HS-5 (cell line): ENCODE measurements around the gene REP15.
A peak's percentile ranks its signal among the peaks of the same experiment; 100 is the strongest.
"Not testable (repeated sequence)": the region's sequence is repeated elsewhere in the genome, so short reads cannot be mapped to it uniquely, and the experiment has no call there.

Experiments used
- DNase-seq: peaks from one replicate; pipeline ENCODE4 v3.0.0-alpha.2; 2012; ENCODE audit warnings: low read depth

Gene REP15

DNA sequence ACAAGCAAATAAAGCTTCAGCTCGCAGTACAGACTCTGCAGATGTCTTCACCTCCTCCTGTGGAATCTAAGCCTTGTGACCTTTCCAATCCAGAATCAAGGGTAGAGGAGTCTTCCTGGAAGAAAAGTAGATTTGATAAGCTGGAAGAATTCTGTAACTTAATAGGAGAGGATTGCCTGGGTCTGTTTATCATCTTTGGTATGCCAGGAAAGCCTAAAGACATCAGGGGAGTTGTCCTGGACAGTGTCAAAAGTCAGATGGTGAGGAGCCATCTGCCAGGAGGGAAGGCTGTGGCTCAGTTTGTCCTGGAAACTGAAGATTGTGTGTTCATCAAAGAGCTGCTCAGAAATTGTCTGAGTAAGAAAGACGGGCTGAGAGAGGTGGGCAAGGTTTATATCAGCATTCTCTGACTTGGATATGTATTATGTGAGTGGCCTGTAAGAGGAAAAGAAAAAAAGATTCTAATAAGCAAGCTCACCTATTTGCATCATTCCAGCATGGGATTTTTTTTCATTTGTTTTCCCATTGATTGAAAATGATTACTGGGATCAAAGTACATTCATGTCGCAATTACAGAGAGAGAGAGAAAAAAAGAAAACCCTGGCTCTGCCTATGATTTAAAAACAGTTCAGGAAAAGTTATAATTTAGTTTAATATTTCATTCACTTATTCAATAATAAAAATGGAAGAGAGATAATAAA lies 767 bp downstream of the REP15 start:
- DNase-seq, result no peak

DNA sequence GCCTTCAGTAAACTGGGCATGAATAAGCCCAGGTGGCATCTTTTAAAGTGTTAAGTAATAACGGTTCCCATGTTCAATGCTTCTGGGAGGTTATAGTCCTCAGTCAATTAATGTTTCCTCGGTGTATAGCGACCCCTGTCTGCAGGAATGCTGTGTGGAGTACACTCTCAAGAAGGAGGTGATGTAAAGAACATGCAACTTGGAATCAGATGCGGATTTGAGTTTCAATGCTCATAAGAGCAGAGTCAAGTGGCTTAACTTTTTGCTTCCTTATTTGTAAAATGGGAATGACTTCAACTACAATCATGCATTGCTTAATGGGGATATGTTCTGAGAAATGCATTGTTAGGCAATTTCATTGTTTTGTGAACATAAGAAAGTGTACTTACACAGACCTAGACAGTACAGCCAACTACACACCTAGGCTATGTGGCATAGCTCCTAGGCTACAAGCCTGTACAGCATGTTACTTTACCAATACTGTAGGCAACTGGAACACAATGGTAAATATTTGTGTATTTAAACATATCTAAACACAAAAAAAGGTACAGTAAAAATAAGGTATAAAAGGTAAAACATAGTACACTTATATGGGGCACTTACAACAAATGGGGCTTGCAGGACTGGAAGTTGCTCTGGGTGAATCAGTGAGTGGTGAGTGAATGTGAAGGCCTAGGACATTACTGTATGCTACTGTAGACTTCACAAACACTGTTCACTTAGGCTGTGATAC lies 7.6 kb downstream of the REP15 start:
- DNase-seq, result peak; percentile 72

DNA sequence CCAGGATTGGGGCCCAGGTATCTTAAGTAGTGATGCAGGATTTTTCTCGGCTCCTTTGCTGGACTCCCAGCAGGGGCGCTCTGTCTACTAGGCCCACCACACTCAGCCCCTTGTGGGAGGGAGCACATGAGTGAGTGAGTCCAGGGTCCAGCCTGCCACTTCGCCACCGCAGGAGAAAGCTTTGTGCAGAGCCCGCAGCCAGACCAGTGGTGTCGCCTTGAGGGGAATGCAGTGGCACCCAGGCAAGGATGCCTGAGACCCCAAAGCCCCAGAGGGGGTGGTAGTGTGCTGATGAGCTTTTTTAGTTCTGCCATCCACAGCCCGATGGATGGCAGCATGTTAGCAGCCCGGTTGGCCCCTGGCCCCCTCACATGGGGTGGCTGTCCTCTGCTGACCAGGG lies 9.0 kb downstream of the REP15 start:
- DNase-seq, result no peak

DNA sequence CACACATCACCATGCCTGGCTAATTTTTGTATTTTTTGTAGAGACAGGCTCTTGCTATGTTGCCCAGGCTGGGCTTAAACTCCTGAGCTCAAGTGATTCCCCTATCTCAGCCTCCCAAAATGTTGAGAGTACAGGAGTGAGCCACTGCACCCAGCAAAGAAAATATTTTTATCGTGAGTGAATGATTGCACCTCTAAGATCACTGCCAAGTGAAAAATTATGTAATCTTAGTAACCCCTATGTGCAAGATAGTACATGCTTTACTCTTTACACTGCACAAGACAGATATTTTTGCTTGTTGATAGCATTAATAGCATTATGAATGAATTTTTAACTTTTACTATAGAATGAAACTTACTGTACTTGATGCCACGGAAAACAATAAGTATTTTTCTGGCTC lies 11.0 kb downstream of the REP15 start:
- DNase-seq, result no peak

DNA sequence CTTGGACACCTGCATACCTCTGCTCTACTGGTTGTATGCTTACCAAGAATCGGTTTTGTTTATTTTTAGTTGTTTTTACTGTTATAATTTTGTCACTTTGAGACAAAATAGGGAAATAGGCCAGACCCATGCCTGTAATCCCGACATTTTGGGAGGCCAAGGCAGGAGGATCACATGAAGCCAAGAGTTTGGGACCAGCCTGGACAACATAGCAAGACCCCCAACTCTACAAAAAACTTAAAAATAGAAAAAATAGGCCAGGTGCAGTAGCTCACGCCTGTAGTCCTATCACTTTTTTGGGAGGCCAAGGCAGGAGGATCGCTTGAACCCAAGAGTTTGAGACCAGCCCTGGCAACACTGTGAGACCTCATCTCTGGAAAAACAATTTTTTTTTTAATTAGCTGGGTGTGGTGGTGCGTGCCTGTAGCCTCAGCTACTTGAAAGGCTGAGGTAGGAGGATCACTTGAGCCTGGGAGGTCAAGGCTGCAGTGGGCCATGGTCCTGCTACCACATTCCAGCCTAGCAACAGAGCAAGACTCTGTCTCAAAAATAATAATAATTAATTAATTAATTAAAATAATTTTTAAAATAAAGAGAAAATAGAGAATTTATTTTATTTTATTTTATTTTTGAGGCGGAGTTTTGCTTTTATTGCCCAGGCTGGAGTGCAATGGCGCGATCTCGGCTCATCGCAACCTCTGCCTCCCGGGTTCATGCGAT lies 13.1 kb downstream of the REP15 start:
- no peak for DNase-seq

DNA sequence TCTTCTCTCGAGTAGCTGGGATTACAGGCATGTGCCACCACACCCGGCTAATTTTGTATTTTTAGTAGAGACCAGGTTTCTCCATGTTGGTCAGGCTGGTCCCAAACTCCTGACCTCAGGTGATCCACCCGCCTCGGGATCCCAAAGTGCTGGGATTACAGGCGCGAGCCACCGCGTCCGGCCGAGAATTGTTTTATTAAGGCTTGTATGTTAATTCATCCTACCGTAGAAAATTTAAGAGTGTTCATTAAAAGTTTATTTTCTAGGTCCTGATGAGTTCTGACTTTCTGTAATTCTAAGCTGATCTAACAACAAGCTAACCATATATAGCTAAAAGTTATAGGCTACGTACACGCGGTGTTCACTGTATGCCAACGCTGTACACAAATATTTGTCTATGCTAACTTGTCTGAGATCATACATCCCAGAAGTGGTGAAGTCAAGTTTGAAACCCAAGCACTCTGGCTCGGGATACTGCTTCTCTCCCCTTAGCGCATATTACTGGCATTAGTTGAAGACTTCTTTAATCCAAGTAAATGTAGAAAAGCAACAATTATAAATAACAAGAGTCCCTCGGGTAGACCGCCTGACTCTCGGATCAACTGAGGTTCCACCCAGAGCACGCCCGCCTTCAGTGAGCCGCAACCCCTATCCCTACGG lies 13.8 kb downstream of the REP15 start:
- DNase-seq, result no peak

DNA sequence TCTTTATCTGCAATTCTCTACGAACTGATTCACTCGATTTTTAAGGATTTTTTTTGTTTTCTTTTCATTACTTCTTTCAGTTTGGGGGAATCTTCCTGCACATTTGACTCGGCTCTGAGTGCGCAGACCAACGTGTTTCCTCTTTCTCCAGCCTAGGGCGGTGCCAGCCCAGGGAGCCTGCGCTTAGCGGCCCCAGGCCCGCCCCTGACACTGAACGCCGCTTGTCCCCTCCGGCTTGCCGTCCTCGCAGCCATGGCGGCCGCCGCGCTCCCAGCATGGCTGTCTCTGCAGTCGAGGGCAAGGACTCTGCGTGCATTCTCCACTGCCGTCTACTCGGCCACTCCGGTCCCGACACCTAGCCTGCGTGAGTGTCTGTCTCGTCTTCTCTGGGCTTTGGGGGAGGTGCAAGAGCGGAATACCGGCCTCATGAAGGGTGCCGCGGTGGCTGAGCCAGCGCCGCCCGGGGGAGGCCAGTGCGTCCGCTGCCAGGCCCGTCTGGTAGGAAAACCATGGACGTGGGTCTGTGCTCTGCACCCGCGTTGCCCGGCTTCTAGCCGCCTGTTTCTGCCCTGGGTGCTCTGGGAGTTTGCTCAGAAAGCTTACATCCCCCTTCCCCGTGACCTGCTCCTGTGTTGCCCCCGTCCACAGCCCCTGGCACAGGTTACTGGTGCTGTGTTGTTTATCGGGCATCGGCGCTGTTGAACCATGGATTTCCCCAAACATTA lies 14.5 kb downstream of the REP15 start, which contains the start of gene MRPS35:
TSS of gene MRPS35 (plus strand) at position 241 of the 725 bp plus-strand sequence. CDS start at position 253, 12 bp downstream.
- DNase-seq, result peak; percentile 80

DNA sequence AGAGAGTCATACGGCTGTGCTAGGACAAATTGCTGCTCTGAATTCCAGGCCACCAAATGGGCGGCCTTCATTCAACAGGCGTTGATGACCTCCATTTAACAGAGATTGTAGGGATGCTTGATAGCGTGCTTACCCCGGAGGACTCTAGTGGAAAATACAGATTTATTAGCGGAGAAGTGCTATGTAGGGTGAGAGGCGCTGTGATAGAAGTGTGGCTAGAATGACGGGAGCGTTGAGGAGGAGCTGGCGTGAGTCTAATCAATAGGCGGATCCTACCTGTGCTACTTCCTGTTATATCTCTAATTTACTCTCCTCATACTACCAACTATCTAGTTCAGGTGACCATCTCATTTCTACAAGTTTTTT lies 15.1 kb downstream of the REP15 start:
- no peak for DNase-seq

DNA sequence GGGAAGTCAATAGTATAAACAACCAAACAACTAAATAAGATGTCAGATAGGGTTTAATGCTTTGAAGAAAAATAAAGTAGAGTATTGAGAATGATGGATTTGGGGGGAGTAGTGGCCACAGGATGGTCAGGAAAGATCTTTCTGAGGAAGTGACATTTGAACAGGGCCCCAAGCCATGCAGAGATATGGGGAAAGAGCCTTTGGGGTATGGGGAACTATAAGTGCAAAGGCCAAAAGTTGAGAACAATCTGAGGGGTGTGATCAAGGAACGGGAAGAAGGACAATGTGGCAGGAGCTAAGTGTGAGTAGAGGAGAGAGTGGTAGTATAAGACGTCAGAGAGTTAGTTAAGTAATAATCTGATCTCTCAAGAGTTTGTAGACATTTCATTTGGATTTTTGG lies 15.7 kb downstream of the REP15 start:
- DNase-seq, result no peak

DNA sequence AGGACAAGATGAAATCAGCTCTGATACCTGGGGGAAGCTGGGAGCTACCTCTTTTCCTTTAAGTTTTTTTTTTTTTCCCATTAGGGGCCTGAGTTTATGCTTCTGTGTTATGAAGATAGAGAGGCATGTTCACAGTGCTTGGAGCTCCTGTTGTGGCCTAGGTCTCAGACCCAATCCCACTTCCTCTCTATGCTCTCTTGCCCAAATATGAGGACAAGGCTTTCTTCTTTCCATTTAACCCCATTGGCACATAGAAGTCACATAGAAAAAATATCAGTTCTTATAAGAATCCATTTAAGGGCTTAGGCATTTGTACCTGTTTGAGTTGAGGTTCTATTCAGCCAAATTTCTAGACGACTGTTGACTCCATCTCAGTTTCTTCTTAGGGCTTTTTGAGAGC lies 27.0 kb downstream of the REP15 start:
- DNase-seq, result no peak

DNA sequence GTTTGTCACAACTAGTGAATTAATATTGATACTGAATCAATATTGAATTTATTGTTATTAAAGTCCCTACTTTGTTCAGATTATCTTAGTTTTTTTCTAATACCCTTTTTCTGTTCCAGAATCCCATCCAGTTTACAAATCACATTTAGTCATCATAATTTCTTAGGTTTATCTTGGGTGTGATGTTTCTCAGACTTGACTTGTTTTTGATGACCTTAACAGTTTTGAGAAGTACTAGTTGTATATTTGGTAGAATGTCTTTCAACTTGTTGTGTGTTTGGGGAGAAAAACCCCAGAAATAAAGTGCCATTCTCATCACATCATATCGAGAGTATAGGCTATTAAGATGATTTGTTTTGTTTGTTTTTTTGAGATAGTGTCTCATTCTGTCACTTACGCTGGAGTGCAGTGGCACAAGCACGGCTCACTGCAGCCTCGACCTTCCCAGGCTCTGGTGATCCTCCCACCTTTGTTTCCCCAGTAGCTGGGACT lies 33.9 kb downstream of the REP15 start:
- DNase-seq, result no peak

DNA sequence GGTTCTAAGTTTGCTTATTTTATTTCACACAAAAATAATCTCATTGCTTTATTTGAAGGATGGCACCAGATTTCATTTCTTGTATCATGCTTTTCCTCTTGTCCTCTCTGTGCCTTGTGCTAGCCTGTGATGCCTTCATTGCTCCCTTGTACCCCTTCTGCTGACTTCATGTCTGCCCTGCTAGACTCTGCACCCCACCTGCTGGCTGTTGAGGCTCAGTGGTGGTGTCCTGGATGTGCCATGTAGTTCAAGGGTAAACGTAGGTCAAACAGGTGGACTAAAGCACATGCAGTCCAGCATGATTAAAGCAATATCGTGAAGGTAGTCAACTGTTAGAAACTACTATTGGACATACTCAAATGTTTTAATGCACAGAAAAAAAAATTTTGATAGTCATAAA lies 36.0 kb downstream of the REP15 start:
- DNase-seq, result no peak

DNA sequence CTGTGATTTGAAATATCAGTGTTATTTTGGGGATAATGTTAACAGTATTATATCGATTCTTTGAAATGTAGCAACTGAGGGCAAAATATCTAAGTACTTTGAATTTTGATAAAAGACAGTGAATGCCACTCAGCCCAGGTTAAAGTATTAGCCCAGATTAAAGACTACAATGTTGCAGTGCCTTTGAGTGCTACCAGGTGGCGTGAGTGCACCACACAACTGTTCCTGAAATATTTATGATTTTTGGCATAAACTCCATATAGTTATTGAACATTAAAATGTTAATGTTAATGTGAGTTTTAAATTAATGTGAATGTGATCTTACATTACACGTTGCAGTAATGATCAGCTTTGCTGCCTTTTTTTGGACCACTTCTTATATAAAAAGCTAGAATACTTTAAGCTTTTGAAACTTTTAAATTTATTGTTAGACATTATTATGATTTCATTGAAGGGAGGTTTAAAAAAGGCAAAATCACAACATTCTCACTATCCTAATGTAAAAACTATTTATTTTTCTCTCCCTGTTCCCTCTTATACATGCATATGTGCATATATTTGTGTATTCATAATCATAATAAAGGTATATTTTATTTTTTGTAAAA lies 36.9 kb downstream of the REP15 start:
- peak; percentile 26 for DNase-seq

DNA sequence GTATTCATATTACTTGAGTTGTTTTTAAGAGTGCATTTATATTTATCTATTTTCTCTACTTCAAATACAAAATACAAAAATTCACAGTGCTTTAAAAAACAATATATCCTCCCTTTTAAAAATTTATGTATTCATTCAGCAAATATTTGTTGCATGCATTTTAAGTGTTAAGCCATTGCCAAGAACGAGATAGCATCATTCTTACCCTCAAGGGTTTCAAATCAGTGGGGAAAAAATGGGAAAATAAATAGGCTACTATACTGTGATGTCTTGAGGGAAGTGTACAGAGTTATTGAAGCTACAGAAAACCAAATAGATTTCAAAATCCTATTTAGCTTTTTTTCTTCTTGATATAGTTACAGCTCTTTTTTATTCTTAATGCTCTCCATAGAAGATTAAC lies 37.5 kb downstream of the REP15 start:
- no peak for DNase-seq

DNA sequence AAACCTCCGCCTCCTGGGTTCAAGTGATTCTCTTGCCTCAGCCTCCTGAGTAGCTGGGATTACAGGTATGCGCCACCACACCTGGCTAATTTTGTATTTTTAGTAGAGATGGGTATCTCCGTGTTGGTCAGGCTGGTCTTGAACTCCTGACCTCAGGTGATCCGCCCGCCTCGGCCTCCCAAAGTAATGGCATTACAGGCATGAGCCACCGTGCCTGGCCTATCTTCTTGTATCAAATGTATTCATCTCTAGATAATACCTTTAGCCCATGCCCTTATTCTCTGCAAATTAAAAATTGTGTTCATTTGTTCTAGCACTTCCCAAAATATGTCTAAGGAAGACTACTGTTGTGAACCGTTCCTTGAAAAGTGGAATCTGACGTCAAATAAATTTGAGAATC lies 38.1 kb downstream of the REP15 start:
- DNase-seq, result not testable (repeated sequence)

DNA sequence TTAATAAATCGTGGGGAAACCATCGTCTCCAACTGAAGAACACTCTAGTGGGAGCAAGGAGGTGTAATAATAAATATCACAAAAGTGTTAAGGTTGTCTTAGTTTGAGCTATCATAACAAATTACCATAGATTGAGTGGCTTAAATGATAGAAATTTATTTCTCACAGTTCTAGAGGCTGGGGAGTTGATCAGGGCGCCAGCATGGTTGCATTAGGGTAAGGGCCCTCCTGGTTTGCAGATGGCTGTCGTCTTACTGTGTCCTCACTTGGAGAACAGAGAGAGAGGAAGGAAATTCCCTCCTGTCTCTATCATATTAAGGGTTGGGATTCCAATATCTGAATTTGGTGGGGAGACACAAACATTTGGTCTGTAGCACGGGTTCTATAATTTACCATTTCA lies 47.4 kb downstream of the REP15 start:
- DNase-seq, result no peak

DNA sequence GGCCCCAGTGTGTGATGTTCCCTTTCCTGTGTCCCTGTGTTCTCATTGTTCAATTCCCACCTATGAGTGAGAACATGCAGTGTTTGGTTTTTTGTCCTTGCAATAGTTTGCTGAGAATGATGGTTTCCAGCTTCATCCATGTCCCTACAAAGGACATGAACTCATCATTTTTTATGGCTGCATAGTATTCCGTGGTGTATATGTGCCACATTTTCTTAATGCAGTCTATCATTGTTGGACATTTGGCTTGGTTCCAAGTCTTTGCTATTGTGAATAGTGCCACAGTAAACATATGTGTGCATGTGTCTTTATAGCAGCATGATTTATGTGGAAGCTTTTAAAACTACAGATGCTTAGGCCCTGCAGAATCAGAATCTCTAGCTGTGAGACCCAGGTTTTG lies 49.5 kb downstream of the REP15 start:
- DNase-seq, result not testable (repeated sequence)
